GM23338 (cell line): Measurements from ENCODE around the gene TFF1. TPM values are rescaled to one million over a fixed set of nuclear protein-coding genes. Genes with fewer than 3 reads are reported as not detected.

Experiments used
- ATAC-seq: fragments of 200-7000 bp; cut with Tn5 transposase; 3 replicates; pipeline ENCODE4 v1.9.1; 2020
- DNase-seq: peaks from one replicate; pipeline ENCODE4 v3.0.0-alpha.2; 2015; ENCODE audit warnings: low spot score
- H2AFZ ChIP-seq: fragments of 200-600 bp; sonication (generic); 2 replicates; pipeline ENCODE4 v1.8.0; 2016; ENCODE audit warnings: antibody characterized with exemption, mild to moderate bottlenecking, moderate library complexity
- H3F3A ChIP-seq: fragments of 200-600 bp; sonication (generic); replicated peaks from 2 replicates; pipeline ENCODE4 v1.8.0; 2017; ENCODE audit warnings: antibody characterized with exemption, mixed run types, low read depth
- H3K27ac ChIP-seq: fragments of 200-600 bp; sonication (generic); 2 replicates; pipeline ENCODE4 v1.6.1; 2016; ENCODE audit warnings: low read depth
- H3K27me3 ChIP-seq: fragments of 200-600 bp; sonication (generic); 2 replicates; pipeline ENCODE4 v1.8.0; 2016; ENCODE audit warnings: mild to moderate bottlenecking, mixed run types, moderate library complexity; ENCODE audit not compliant: insufficient read depth
- H3K36me3 ChIP-seq: fragments of 200-600 bp; sonication (generic); 2 replicates; pipeline ENCODE4 v1.8.0; 2016; ENCODE audit warnings: mild to moderate bottlenecking; ENCODE audit not compliant: insufficient read depth
- H3K4me1 ChIP-seq: fragments of 200-600 bp; sonication (generic); 2 replicates; pipeline ENCODE4 v1.8.0; 2016; ENCODE audit warnings: mild to moderate bottlenecking, moderate library complexity; ENCODE audit not compliant: insufficient read depth
- H3K4me2 ChIP-seq: fragments of 200-600 bp; sonication (generic); 2 replicates; pipeline ENCODE4 v1.7.1; 2017; ENCODE audit warnings: mixed run types
- H3K4me3 ChIP-seq: fragments of 200-600 bp; sonication (generic); 2 replicates; pipeline ENCODE4 v1.6.1; 2016; ENCODE audit warnings: mixed run types
- H3K79me2 ChIP-seq: fragments of 200-600 bp; sonication (generic); replicated peaks from 2 replicates; pipeline ENCODE4 v1.8.0; 2017; ENCODE audit warnings: mild to moderate bottlenecking; ENCODE audit not compliant: insufficient read depth
- H3K9me2 ChIP-seq: fragments of 200-600 bp; sonication (generic); 2 replicates; pipeline ENCODE4 v1.8.0; 2017; ENCODE audit not compliant: insufficient read depth
- H4K20me1 ChIP-seq: fragments of 200-600 bp; sonication (generic); replicated peaks from 2 replicates; pipeline ENCODE4 v1.8.0; 2017; ENCODE audit warnings: mild to moderate bottlenecking; ENCODE audit not compliant: insufficient read depth
- H3K27ac Mint-ChIP-seq: 2 replicates; pipeline ENCODE4 v1.8.0; 2020; ENCODE audit warnings: inconsistent platforms, mild to moderate bottlenecking, moderate library complexity, mixed read lengths
- H3K27me3 Mint-ChIP-seq: 3 replicates; pipeline ENCODE4 v1.8.0; 2022; ENCODE audit warnings: low read depth, mild to moderate bottlenecking, moderate library complexity, mixed read lengths, inconsistent platforms; ENCODE audit not compliant: insufficient read depth, poor library complexity
- H3K36me3 Mint-ChIP-seq: 3 replicates; pipeline ENCODE4 v1.8.0; 2021; ENCODE audit warnings: low read depth, mild to moderate bottlenecking, inconsistent platforms, moderate library complexity, mixed read lengths
- H3K4me1 Mint-ChIP-seq: 3 replicates; pipeline ENCODE4 v1.8.0; 2020; ENCODE audit warnings: mild to moderate bottlenecking, inconsistent platforms, mixed read lengths
- H3K4me3 Mint-ChIP-seq: 3 replicates; pipeline ENCODE4 v1.8.0; 2021; ENCODE audit warnings: moderate library complexity, mild to moderate bottlenecking, inconsistent platforms, mixed read lengths
- H3K9me3 Mint-ChIP-seq: 3 replicates; pipeline ENCODE4 v1.8.0; 2020; ENCODE audit warnings: moderate library complexity, mild to moderate bottlenecking, inconsistent platforms, mixed read lengths
- CREB1 ChIP-seq: fragments of 250-450 bp; sonication (Bioruptor Pico); IDR thresholded peaks from 2 replicates; pipeline ENCODE4 v1.5.0; 2020; ENCODE audit warnings: low read depth, mild to moderate bottlenecking, moderate library complexity
- EZH2 ChIP-seq: fragments of 200-600 bp; sonication (generic); IDR thresholded peaks from one replicate; pipeline ENCODE4 v1.8.0; 2017; ENCODE audit warnings: antibody characterized with exemption, mild to moderate bottlenecking, low read depth; ENCODE audit not compliant: unreplicated experiment
- EZH2phosphoT487 ChIP-seq: fragments of 200-600 bp; sonication (generic); IDR thresholded peaks from one replicate; pipeline ENCODE4 v1.8.1; 2018; ENCODE audit warnings: antibody characterized with exemption; ENCODE audit not compliant: unreplicated experiment
- JUNB ChIP-seq: IDR thresholded peaks from one replicate; pipeline ENCODE4 v1.6.1; 2016; ENCODE audit warnings: antibody characterized with exemption; ENCODE audit not compliant: unreplicated experiment
- NANOG ChIP-seq: IDR thresholded peaks from 2 replicates; pipeline ENCODE4 v1.6.1; 2016; ENCODE audit warnings: antibody characterized with exemption, borderline replicate concordance
- POLR2AphosphoS5 ChIP-seq: IDR thresholded peaks from 2 replicates; pipeline ENCODE4 v1.6.1; 2016; ENCODE audit warnings: antibody characterized with exemption, low read depth
- STAT1 ChIP-seq: IDR thresholded peaks from one replicate; pipeline ENCODE4 v1.6.1; 2016; ENCODE audit warnings: antibody characterized with exemption; ENCODE audit not compliant: unreplicated experiment
- ZNF114 ChIP-seq: fragments of 250-450 bp; sonication (Bioruptor Pico); IDR thresholded peaks from 2 replicates; pipeline ENCODE4 v1.5.0; 2020; ENCODE audit warnings: mild to moderate bottlenecking, moderate library complexity
- ZNF331 ChIP-seq: fragments of 250-450 bp; sonication (Bioruptor Pico); IDR thresholded peaks from 2 replicates; pipeline ENCODE4 v1.5.0; 2020; ENCODE audit warnings: low read depth, mild to moderate bottlenecking, moderate library complexity
- polyA plus RNA-seq: library from polyadenylated mRNA; unstranded; fragments of >200 nt; fragmentation: Nextera tagmentation; extraction: Ambion mirVana; gene quantifications from 2 replicates; pipeline ENCODE4 v1.2.1, GENCODE V29; 2016
- total RNA-seq: library from RNA; depleted of rRNA; stranded (reverse); fragments of >200 nt; shearing (Covaris generic); gene quantifications from 2 replicates; pipeline ENCODE4 v1.2.3, GENCODE V29; 2014
- TF ChIP-seq, protein P1 (sequence below), 2 experiments: fragments of 200-600 bp in 1 of 2; sonication (generic) in 1 of 2; conservative IDR thresholded peaks; 2 replicates each; pipeline versions ENCODE4 v1.5.1 to v1.6.1; 2016 to 2017; ENCODE audit warnings: antibody characterized with exemption in 2 of 2, low read depth in 2 of 2, mild to moderate bottlenecking in 2 of 2, moderate library complexity in 1 of 2
- TF ChIP-seq, protein P2 (sequence below): IDR thresholded peaks from one replicate; pipeline ENCODE4 v1.6.1; 2018; ENCODE audit warnings: antibody characterized with exemption; ENCODE audit not compliant: unreplicated experiment
- TF ChIP-seq, protein P3 (sequence below): fragments of 250-450 bp; sonication (Bioruptor Pico); IDR thresholded peaks from 2 replicates; pipeline ENCODE4 v1.5.0; 2020; ENCODE audit warnings: mild to moderate bottlenecking, moderate library complexity

Gene TFF1
- total and polyA plus RNA-seq, 2 experiments from 2014 or later: not detected

DNA sequence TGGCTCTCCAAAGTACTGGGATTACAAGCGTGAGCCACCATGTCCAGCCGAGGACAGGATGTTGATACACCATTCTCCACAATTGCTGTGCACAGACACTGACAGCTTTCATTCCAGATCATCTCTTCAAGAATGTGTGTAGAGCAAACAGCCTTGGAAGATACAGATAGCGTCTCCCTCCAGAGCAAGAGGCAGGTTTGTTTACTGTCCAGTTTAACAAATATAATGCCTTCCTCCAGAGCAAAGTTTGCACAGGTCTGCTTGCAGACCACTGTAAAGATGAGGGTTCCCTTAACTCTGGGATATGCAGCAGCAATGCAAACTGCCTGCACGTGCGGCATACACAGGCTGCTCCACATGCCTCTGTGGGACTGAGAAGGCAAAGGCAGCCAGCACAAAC lies 25.0 kb upstream of the TFF1 start (continued):
- TF ChIP-seq STAT1 (no peak), EZH2 (no peak), NANOG (no peak), ZNF331 (CRISPR knock-in tag) (no peak), CREB1 (CRISPR knock-in tag) (no peak), POLR2AphosphoS5 (no peak), JUNB (no peak), EZH2phosphoT487 (no peak)

GRCh38 chr21:42390696-42391095 lies 24.4 kb upstream of the TFF1 start:
- no peak overlapping the region for H3K4me3 Mint-ChIP-seq
- Histone ChIP-seq H3K27me3 (no peaks in the 10 kb centered on the region), H3K27ac (no peak overlapping the region), H4K20me1 (no peaks in the 10 kb centered on the region), H3K4me2 (no peak overlapping the region), H3K79me2 (no peaks in the 10 kb centered on the region), H3K4me1 (peaks cover 6% of the 10 kb centered on the region), H3K4me3 (no peak overlapping the region), H3K36me3 (no peaks in the 10 kb centered on the region), H2AFZ (no peak overlapping the region), H3K9me2 (no peaks in the 10 kb centered on the region), H3F3A (peaks cover 5% of the 10 kb centered on the region; the same call in 1 of the 2 replicates)
- ATAC-seq (no peak), DNase-seq (no peak)
- H3K27me3 Mint-ChIP-seq: peaks cover 5% of the 10 kb centered on the region
- peaks cover 8% of the 10 kb centered on the region; the same call in 2 of the 3 replicates for H3K36me3 Mint-ChIP-seq
- TF ChIP-seq POLR2AphosphoS5 (no peak), EZH2 (no peak), EZH2phosphoT487 (no peak), ZNF114 (CRISPR knock-in tag) (no peak)
- TF ChIP-seq, protein P1, sequence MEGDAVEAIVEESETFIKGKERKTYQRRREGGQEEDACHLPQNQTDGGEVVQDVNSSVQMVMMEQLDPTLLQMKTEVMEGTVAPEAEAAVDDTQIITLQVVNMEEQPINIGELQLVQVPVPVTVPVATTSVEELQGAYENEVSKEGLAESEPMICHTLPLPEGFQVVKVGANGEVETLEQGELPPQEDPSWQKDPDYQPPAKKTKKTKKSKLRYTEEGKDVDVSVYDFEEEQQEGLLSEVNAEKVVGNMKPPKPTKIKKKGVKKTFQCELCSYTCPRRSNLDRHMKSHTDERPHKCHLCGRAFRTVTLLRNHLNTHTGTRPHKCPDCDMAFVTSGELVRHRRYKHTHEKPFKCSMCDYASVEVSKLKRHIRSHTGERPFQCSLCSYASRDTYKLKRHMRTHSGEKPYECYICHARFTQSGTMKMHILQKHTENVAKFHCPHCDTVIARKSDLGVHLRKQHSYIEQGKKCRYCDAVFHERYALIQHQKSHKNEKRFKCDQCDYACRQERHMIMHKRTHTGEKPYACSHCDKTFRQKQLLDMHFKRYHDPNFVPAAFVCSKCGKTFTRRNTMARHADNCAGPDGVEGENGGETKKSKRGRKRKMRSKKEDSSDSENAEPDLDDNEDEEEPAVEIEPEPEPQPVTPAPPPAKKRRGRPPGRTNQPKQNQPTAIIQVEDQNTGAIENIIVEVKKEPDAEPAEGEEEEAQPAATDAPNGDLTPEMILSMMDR (conservative IDR thresholded peaks at IDR 0.05; ENCODE audit: low read depth in 2 of 2): no peak
- TF ChIP-seq, protein P2, sequence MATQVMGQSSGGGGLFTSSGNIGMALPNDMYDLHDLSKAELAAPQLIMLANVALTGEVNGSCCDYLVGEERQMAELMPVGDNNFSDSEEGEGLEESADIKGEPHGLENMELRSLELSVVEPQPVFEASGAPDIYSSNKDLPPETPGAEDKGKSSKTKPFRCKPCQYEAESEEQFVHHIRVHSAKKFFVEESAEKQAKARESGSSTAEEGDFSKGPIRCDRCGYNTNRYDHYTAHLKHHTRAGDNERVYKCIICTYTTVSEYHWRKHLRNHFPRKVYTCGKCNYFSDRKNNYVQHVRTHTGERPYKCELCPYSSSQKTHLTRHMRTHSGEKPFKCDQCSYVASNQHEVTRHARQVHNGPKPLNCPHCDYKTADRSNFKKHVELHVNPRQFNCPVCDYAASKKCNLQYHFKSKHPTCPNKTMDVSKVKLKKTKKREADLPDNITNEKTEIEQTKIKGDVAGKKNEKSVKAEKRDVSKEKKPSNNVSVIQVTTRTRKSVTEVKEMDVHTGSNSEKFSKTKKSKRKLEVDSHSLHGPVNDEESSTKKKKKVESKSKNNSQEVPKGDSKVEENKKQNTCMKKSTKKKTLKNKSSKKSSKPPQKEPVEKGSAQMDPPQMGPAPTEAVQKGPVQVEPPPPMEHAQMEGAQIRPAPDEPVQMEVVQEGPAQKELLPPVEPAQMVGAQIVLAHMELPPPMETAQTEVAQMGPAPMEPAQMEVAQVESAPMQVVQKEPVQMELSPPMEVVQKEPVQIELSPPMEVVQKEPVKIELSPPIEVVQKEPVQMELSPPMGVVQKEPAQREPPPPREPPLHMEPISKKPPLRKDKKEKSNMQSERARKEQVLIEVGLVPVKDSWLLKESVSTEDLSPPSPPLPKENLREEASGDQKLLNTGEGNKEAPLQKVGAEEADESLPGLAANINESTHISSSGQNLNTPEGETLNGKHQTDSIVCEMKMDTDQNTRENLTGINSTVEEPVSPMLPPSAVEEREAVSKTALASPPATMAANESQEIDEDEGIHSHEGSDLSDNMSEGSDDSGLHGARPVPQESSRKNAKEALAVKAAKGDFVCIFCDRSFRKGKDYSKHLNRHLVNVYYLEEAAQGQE: no peak
- TF ChIP-seq, protein P3, sequence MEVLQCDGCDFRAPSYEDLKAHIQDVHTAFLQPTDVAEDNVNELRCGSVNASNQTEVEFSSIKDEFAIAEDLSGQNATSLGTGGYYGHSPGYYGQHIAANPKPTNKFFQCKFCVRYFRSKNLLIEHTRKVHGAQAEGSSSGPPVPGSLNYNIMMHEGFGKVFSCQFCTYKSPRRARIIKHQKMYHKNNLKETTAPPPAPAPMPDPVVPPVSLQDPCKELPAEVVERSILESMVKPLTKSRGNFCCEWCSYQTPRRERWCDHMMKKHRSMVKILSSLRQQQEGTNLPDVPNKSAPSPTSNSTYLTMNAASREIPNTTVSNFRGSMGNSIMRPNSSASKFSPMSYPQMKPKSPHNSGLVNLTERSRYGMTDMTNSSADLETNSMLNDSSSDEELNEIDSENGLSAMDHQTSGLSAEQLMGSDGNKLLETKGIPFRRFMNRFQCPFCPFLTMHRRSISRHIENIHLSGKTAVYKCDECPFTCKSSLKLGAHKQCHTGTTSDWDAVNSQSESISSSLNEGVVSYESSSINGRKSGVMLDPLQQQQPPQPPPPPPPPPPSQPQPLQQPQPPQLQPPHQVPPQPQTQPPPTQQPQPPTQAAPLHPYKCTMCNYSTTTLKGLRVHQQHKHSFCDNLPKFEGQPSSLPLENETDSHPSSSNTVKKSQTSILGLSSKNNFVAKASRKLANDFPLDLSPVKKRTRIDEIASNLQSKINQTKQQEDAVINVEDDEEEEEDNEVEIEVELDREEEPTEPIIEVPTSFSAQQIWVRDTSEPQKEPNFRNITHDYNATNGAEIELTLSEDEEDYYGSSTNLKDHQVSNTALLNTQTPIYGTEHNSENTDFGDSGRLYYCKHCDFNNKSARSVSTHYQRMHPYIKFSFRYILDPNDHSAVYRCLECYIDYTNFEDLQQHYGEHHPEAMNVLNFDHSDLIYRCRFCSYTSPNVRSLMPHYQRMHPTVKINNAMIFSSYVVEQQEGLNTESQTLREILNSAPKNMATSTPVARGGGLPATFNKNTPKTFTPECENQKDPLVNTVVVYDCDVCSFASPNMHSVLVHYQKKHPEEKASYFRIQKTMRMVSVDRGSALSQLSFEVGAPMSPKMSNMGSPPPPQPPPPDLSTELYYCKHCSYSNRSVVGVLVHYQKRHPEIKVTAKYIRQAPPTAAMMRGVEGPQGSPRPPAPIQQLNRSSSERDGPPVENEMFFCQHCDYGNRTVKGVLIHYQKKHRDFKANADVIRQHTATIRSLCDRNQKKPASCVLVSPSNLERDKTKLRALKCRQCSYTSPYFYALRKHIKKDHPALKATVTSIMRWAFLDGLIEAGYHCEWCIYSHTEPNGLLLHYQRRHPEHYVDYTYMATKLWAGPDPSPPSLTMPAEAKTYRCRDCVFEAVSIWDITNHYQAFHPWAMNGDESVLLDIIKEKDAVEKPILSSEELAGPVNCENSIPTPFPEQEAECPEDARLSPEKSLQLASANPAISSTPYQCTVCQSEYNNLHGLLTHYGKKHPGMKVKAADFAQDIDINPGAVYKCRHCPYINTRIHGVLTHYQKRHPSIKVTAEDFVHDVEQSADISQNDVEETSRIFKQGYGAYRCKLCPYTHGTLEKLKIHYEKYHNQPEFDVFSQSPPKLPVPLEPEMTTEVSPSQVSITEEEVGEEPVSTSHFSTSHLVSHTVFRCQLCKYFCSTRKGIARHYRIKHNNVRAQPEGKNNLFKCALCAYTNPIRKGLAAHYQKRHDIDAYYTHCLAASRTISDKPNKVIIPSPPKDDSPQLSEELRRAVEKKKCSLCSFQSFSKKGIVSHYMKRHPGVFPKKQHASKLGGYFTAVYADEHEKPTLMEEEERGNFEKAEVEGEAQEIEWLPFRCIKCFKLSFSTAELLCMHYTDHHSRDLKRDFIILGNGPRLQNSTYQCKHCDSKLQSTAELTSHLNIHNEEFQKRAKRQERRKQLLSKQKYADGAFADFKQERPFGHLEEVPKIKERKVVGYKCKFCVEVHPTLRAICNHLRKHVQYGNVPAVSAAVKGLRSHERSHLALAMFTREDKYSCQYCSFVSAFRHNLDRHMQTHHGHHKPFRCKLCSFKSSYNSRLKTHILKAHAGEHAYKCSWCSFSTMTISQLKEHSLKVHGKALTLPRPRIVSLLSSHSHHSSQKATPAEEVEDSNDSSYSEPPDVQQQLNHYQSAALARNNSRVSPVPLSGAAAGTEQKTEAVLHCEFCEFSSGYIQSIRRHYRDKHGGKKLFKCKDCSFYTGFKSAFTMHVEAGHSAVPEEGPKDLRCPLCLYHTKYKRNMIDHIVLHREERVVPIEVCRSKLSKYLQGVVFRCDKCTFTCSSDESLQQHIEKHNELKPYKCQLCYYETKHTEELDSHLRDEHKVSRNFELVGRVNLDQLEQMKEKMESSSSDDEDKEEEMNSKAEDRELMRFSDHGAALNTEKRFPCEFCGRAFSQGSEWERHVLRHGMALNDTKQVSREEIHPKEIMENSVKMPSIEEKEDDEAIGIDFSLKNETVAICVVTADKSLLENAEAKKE (CRISPR knock-in tag): no peak
- no peak overlapping the region for H3K27ac Mint-ChIP-seq
- H3K4me1 Mint-ChIP-seq: peaks cover 30% of the 10 kb centered on the region
- H3K9me3 Mint-ChIP-seq: peaks cover 8% of the 10 kb centered on the region; the same call in 2 of the 3 replicates
